ENCODE results near the gene BTBD2.
A peak's percentile ranks its signal among the peaks of the same experiment; 100 is the strongest.

The BTBD2 gene

GRCh38 chr19:2062389-2062729 is 46.8 kb upstream of the BTBD2 start:
- TF ChIP-seq CTCF (IDR thresholded peaks at IDR 0.05; ENCODE audit: insufficient read depth, low read length, poor library complexity, severe bottlenecking): no peak
- H3K36me3 ChIP-seq (ENCODE audit: control insufficient read depth, insufficient read depth, low read length): no peaks in the 10 kb centered on the region
- H3K4me3 ChIP-seq (replicated peaks; ENCODE audit: low read depth, low read length): peak overlapping the region; percentile 60
- no peak for DNase-seq (ENCODE audit: extremely low read depth, insufficient read length)
- no peaks in the 10 kb centered on the region; the same call in 1 of the 2 replicates for H3K27me3 ChIP-seq (replicated peaks; ENCODE audit: control insufficient read depth, insufficient read depth, low read length)

- DNase-seq (ENCODE audit: extremely low read depth, insufficient read length): peak; percentile 98
- TF ChIP-seq CTCF (IDR thresholded peaks at IDR 0.05; ENCODE audit: insufficient read depth, low read length, poor library complexity, severe bottlenecking): peak; percentile 5
These were observed 46.2 kb upstream of the BTBD2 start for GRCh38 chr19:2061495-2062388.

GRCh38 chr19:2060884-2061494 is 45.5 kb upstream of the BTBD2 start:
- no peak for TF ChIP-seq CTCF (IDR thresholded peaks at IDR 0.05; ENCODE audit: insufficient read depth, low read length, poor library complexity, severe bottlenecking)
- Histone ChIP-seq H3K27me3 (replicated peaks; ENCODE audit: control insufficient read depth, insufficient read depth, low read length) (no peaks in the 10 kb centered on the region; the same call in 1 of the 2 replicates), H3K36me3 (ENCODE audit: control insufficient read depth, insufficient read depth, low read length) (no peaks in the 10 kb centered on the region), H3K4me3 (replicated peaks; ENCODE audit: low read depth, low read length) (peak overlapping the region; percentile 67)
- no peak for DNase-seq (ENCODE audit: extremely low read depth, insufficient read length)

More at GRCh38 chr19:2061495-2062388, 46.2 kb upstream of the BTBD2 start:
- H3K4me3 ChIP-seq (replicated peaks; ENCODE audit: low read depth, low read length): peak overlapping the region; percentile 67
- H3K27me3 ChIP-seq (replicated peaks; ENCODE audit: control insufficient read depth, insufficient read depth, low read length): no peaks in the 10 kb centered on the region; the same call in 1 of the 2 replicates
- H3K36me3 ChIP-seq (ENCODE audit: control insufficient read depth, insufficient read depth, low read length): no peaks in the 10 kb centered on the region

- H3K36me3 ChIP-seq (ENCODE audit: control insufficient read depth, insufficient read depth, low read length): no peaks in the 10 kb centered on the region
- TF ChIP-seq CTCF (IDR thresholded peaks at IDR 0.05; ENCODE audit: insufficient read depth, low read length, poor library complexity, severe bottlenecking): no peak
- DNase-seq (ENCODE audit: extremely low read depth, insufficient read length): no peak
- H3K4me3 ChIP-seq (replicated peaks; ENCODE audit: low read depth, low read length): peak overlapping the region; percentile 67; the same call in 1 of the 2 replicates
- no peaks in the 10 kb centered on the region; the same call in 1 of the 2 replicates for H3K27me3 ChIP-seq (replicated peaks; ENCODE audit: control insufficient read depth, insufficient read depth, low read length)
These were observed 44.1 kb upstream of the BTBD2 start for GRCh38 chr19:2059422-2060201.

GRCh38 chr19:2058570-2059421 is 43.3 kb upstream of the BTBD2 start:
- DNase-seq (ENCODE audit: extremely low read depth, insufficient read length): no peak
- Histone ChIP-seq H3K27me3 (replicated peaks; ENCODE audit: control insufficient read depth, insufficient read depth, low read length) (no peaks in the 10 kb centered on the region; the same call in 1 of the 2 replicates), H3K36me3 (ENCODE audit: control insufficient read depth, insufficient read depth, low read length) (no peaks in the 10 kb centered on the region), H3K4me3 (replicated peaks; ENCODE audit: low read depth, low read length) (no peak overlapping the region)
- no peak for TF ChIP-seq CTCF (IDR thresholded peaks at IDR 0.05; ENCODE audit: insufficient read depth, low read length, poor library complexity, severe bottlenecking)

All from GM06990 (cell line).